Measurements from ENCODE around the gene IRF9.
A peak's percentile ranks its signal among the peaks of the same experiment; 100 is the strongest.

GRCh38 chr14:24130717-24131548, 30.1 kb upstream of the IRF9 start:
- TF ChIP-seq FOXP4 (CRISPR knock-in tag; IDR thresholded peaks at IDR 0.05) (peak; percentile 51; the same call in 1 of the 2 replicates), FOSL1 (CRISPR knock-in tag; IDR thresholded peaks at IDR 0.05; ENCODE audit: borderline replicate concordance) (no peak), USF2 (IDR thresholded peaks at IDR 0.05; ENCODE audit: low read depth, low read length) (no peak), USF2 (CRISPR knock-in tag; IDR thresholded peaks at IDR 0.05; ENCODE audit: borderline replicate concordance) (no peak), CTCF (CRISPR knock-in tag; IDR thresholded peaks at IDR 0.05) (no peak), MIER2 (CRISPR knock-in tag; IDR thresholded peaks at IDR 0.05) (no peak), ZNF724P (CRISPR knock-in tag; IDR thresholded peaks at IDR 0.05; ENCODE audit: borderline replicate concordance) (peak; percentile 87; the same call in 1 of the 2 replicates), POLR2A (IDR thresholded peaks at IDR 0.05; ENCODE audit: insufficient read depth in 1 of 2, low read depth in 2 of 2, low read length in 2 of 2) (no peak), ZFY (CRISPR knock-in tag; IDR thresholded peaks at IDR 0.05) (peak; percentile 53; the same call in 1 of the 2 replicates)

Measured in HepG2 (cell line).